Measurements from ENCODE around the gene KLF1.

The KLF1 gene

DNA sequence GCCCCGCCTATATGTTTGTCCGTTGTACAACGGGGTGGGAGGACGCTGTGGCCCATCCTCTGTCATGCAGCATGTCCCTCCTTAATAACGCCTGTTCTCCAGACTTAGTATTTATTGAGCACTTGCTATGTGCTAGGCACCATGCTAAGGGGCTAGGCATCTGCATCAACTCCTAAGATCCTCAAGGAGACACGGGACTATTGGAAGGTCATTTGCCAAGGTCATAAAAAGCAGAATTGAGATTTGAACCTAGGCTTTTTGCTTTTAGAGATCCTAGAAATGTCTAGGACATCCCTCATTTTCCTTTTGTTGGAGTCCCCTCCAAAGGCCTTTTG, 50.5 kb downstream of the KLF1 start:
- no peak for DNase-seq

DNA sequence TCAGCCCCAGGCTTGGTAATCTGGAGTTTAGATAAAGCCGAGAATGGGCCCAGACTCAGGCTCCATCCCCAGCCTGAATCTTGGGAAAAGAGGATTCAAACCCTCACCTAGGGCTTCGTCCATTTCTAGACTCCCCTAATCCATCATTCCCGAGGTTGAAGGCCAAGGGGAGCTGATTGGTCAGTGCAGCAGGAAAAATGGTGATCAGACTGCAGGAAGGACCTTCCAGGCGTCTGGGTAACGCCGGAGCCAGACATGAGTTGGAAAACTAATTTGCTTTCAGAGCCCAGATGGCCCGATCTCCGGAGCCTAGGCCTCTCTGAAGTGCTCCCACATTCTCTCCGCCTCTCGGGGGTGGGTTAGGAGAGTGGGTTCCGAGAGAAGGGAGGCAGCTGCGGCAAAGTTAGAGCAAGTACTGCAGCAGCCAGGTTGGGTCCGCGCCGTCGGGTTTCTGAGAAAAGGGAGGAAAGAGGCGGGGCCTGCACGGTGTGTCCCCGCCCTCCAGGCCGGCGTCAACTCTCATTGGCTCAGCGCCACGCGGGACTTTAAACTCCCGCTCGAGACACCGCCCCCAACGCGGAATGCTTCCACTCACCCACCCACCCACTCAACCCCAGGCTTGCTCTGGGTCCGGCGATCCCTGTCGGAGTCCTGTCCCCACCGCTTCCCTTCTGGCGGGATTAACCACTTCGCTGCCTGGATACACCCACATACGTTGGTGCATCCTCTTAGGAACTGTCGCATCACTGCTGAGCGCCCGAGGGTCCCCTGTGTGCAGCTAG, 51.8 kb downstream of the KLF1 start:
- no peak for DNase-seq

DNA sequence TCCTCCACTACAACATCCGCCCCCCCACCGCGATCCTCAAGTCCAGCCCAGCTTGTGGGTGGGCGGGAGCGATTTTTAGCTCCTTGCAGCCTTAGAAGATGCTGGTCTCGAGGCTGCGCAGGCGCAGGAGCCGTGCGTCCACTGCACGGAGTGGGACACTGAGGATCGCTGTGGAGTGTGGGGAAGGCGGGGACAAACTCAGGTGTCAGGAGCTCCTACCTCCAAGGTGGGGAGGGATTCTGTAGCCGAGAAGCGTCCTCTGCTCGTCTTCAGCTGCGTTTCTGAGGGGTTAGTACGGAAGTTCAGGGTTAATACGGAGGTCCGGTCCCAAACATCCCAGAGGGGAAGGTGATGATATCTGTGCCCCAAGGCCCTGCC, 52.4 kb downstream of the KLF1 start, which contains the start of gene RTBDN:
Gene RTBDN (minus strand): TSS at position 14 of the 378 bp plus-strand sequence. CDS start 4,600 bp downstream, outside the sequence.
- no peak for DNase-seq

Data from fibroblast of skin of abdomen (primary cell).